HepG2 (cell line): ENCODE data around the gene GAL3ST2. TPM values are rescaled to one million over a fixed set of nuclear protein-coding genes. Genes with fewer than 3 reads are reported as not detected.

Experiments used
- CBX1 ChIP-seq: IDR thresholded peaks from one replicate; pipeline ENCODE4 v1.6.1; 2016; ENCODE audit warnings: antibody characterized with exemption, low read depth
- DNMT1 ChIP-seq: sonication (generic); formaldehyde crosslinking; IDR thresholded peaks from 2 replicates; pipeline ENCODE4 v1.5.1; 2020; ENCODE audit warnings: mild to moderate bottlenecking, missing genetic modification reagents
- GLMP ChIP-seq: sonication (generic); formaldehyde crosslinking; IDR thresholded peaks from 2 replicates; pipeline ENCODE4 v1.9.0; 2021; ENCODE audit warnings: missing genetic modification reagents, mild to moderate bottlenecking, borderline replicate concordance
- HMGA1 ChIP-seq: sonication (generic); formaldehyde crosslinking; conservative IDR thresholded peaks from 2 replicates; pipeline ENCODE4 v1.4.0; 2020; ENCODE audit warnings: missing genetic modification reagents
- IKZF1 ChIP-seq: fragments of 450-650 bp; IDR thresholded peaks from 2 replicates; pipeline ENCODE4 v1.7.1; 2016
- MED8 ChIP-seq: sonication (generic); formaldehyde crosslinking; IDR thresholded peaks from 2 replicates; pipeline ENCODE4 v1.8.1; 2023; ENCODE audit warnings: mild to moderate bottlenecking, missing genetic modification reagents; ENCODE audit not compliant: insufficient replicate concordance
- MLLT10 ChIP-seq: sonication (generic); formaldehyde crosslinking; IDR thresholded peaks from 2 replicates; pipeline ENCODE4 v1.4.0; 2020; ENCODE audit warnings: missing genetic modification reagents
- MTF1 ChIP-seq: sonication (generic); formaldehyde crosslinking; IDR thresholded peaks from 2 replicates; pipeline ENCODE4 v1.5.0; 2020; ENCODE audit warnings: missing genetic modification reagents
- POLR2A ChIP-seq, 2 experiments: IDR thresholded peaks; 2 replicates each; pipeline ENCODE4 v1.6.1; 2011; ENCODE audit warnings: low read depth in 2 of 2, low read length in 2 of 2, mild to moderate bottlenecking in 1 of 2, moderate library complexity in 1 of 2; ENCODE audit not compliant: insufficient read depth in 1 of 2
- RBAK ChIP-seq: sonication (generic); formaldehyde crosslinking; IDR thresholded peaks from 2 replicates; pipeline ENCODE4 v1.5.1; 2020; ENCODE audit warnings: mild to moderate bottlenecking, missing genetic modification reagents
- SALL2 ChIP-seq: sonication (generic); formaldehyde crosslinking; IDR thresholded peaks from 2 replicates; pipeline ENCODE4 v1.8.1; 2023; ENCODE audit warnings: mild to moderate bottlenecking, missing genetic modification reagents, inconsistent platforms
- THAP7 ChIP-seq: sonication (generic); formaldehyde crosslinking; IDR thresholded peaks from 2 replicates; pipeline ENCODE4 v1.8.1; 2023; ENCODE audit warnings: mild to moderate bottlenecking, missing genetic modification reagents
- YY1 ChIP-seq: IDR thresholded peaks from 2 replicates; pipeline ENCODE4 v1.6.1; 2011; ENCODE audit warnings: low read length, low read depth, moderate library complexity, mild to moderate bottlenecking; ENCODE audit not compliant: insufficient read depth, insufficient replicate concordance
- ZFAT ChIP-seq: sonication (generic); formaldehyde crosslinking; conservative IDR thresholded peaks from 2 replicates; pipeline ENCODE4 v1.8.1; 2023; ENCODE audit warnings: missing genetic modification reagents, inconsistent platforms
- ZNF10 ChIP-seq: sonication (generic); formaldehyde crosslinking; IDR thresholded peaks from 2 replicates; pipeline ENCODE4 v1.4.0; 2020; ENCODE audit warnings: mild to moderate bottlenecking, low read depth, missing genetic modification reagents, borderline replicate concordance
- ZNF260 ChIP-seq: sonication (generic); formaldehyde crosslinking; IDR thresholded peaks from 2 replicates; pipeline ENCODE4 v1.4.0; 2020; ENCODE audit warnings: missing genetic modification reagents, low read depth, mild to moderate bottlenecking, borderline replicate concordance
- ZNF562 ChIP-seq: sonication (generic); formaldehyde crosslinking; IDR thresholded peaks from 2 replicates; pipeline ENCODE4 v1.8.0; 2022; ENCODE audit warnings: missing genetic modification reagents, borderline replicate concordance
- ZNF605 ChIP-seq: sonication (generic); formaldehyde crosslinking; IDR thresholded peaks from 2 replicates; pipeline ENCODE4 v1.8.0; 2022; ENCODE audit warnings: mild to moderate bottlenecking, missing genetic modification reagents
- ZNF660 ChIP-seq: sonication (generic); formaldehyde crosslinking; IDR thresholded peaks from 2 replicates; pipeline ENCODE4 v1.5.1; 2020; ENCODE audit warnings: mild to moderate bottlenecking, low read depth, missing genetic modification reagents, borderline replicate concordance
- ZNF678 ChIP-seq: sonication (generic); formaldehyde crosslinking; IDR thresholded peaks from 2 replicates; pipeline ENCODE4 v1.4.0; 2020; ENCODE audit warnings: mild to moderate bottlenecking, missing genetic modification reagents
- ZNF841 ChIP-seq: sonication (generic); formaldehyde crosslinking; IDR thresholded peaks from 2 replicates; pipeline ENCODE4 v1.8.1; 2023; ENCODE audit warnings: missing genetic modification reagents, borderline replicate concordance
- polyA plus RNA-seq, 8 experiments: library from polyadenylated mRNA; depleted of rRNA in 3 of 8; stranded (reverse) in 7 of 8; unstranded in 1 of 8; fragments of >200 nt; fragmentation: Illumina TruSeq in 4 of 8; extraction: Trizol in 4 of 8; gene quantifications; 2 replicates each; pipeline versions ENCODE4 v1.2.1 to v1.2.3, GENCODE V29; 2011 to 2016; ENCODE audit warnings: low read depth in 4 of 8, missing spikeins in 1 of 8, mixed read lengths in 1 of 8; ENCODE audit not compliant: insufficient read depth in 1 of 8
- total RNA-seq, 5 experiments: library from RNA; depleted of rRNA; stranded (reverse); fragments of >200 nt; fragmentation: Illumina TruSeq; extraction: Trizol; gene quantifications; 2 replicates each; pipeline ENCODE4 v1.2.3, GENCODE V29; 2016; ENCODE audit warnings: low read depth in 1 of 5
- TF ChIP-seq, protein P1 (sequence below): sonication (generic); formaldehyde crosslinking; IDR thresholded peaks from 2 replicates; pipeline ENCODE4 v1.4.0; 2020; ENCODE audit warnings: mild to moderate bottlenecking, missing genetic modification reagents
- TF ChIP-seq, protein P2 (sequence below): sonication (generic); formaldehyde crosslinking; IDR thresholded peaks from 2 replicates; pipeline ENCODE4 v1.4.0; 2020; ENCODE audit warnings: missing genetic modification reagents
- TF ChIP-seq, protein P3 (sequence below): sonication (generic); formaldehyde crosslinking; IDR thresholded peaks from 2 replicates; pipeline ENCODE4 v1.4.0; 2020; ENCODE audit warnings: missing genetic modification reagents, borderline replicate concordance

The GAL3ST2 gene
- total and polyA plus RNA-seq, 2 of the 13 experiments (the other 11 are each of a cell fraction or from before 2014, with no cell fraction given) = 0.17 to 0.20 TPM

- peak; percentile 94 for TF ChIP-seq MED8 (CRISPR knock-in tag)
- TF ChIP-seq, protein P1, sequence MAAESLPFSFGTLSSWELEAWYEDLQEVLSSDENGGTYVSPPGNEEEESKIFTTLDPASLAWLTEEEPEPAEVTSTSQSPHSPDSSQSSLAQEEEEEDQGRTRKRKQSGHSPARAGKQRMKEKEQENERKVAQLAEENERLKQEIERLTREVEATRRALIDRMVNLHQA (CRISPR knock-in tag) = no peak
- TF ChIP-seq ZNF562 (CRISPR knock-in tag) = no peak
- TF ChIP-seq MTF1 (CRISPR knock-in tag) = no peak
- TF ChIP-seq ZFAT (CRISPR knock-in tag) = 0 out of 2 replicates have a peak, but pooled peaks have one; percentile 59
- TF ChIP-seq ZNF605 (CRISPR knock-in tag) = peak; percentile 99
- no peak for TF ChIP-seq ZNF841 (CRISPR knock-in tag)
- TF ChIP-seq IKZF1 = no peak
- TF ChIP-seq RBAK (CRISPR knock-in tag) = no peak
- TF ChIP-seq THAP7 (CRISPR knock-in tag) = no peak; the same call in 1 of the 2 replicates
- no peak for TF ChIP-seq HMGA1 (CRISPR knock-in tag)
- TF ChIP-seq POLR2A (IDR thresholded peaks at IDR 0.05; ENCODE audit: insufficient read depth in 1 of 2, low read depth in 2 of 2, low read length in 2 of 2) = peak in 1 of 2 experiments; percentile 99; a peak in 2 of 4 replicates
- no peak for TF ChIP-seq MLLT10 (CRISPR knock-in tag)
- TF ChIP-seq, protein P2, sequence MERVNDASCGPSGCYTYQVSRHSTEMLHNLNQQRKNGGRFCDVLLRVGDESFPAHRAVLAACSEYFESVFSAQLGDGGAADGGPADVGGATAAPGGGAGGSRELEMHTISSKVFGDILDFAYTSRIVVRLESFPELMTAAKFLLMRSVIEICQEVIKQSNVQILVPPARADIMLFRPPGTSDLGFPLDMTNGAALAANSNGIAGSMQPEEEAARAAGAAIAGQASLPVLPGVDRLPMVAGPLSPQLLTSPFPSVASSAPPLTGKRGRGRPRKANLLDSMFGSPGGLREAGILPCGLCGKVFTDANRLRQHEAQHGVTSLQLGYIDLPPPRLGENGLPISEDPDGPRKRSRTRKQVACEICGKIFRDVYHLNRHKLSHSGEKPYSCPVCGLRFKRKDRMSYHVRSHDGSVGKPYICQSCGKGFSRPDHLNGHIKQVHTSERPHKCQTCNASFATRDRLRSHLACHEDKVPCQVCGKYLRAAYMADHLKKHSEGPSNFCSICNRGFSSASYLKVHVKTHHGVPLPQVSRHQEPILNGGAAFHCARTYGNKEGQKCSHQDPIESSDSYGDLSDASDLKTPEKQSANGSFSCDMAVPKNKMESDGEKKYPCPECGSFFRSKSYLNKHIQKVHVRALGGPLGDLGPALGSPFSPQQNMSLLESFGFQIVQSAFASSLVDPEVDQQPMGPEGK = peak; percentile 100
- TF ChIP-seq YY1 = peak; percentile 82
- no peak for TF ChIP-seq CBX1
- peak; percentile 71; the same call in 1 of the 2 replicates for TF ChIP-seq SALL2
- TF ChIP-seq ZNF678 (CRISPR knock-in tag) = peak; percentile 80
- TF ChIP-seq ZNF260 (CRISPR knock-in tag) = 0 out of 2 replicates have a peak, but pooled peaks have one; percentile 45
- no peak for TF ChIP-seq ZNF660
- no peak for TF ChIP-seq GLMP
- TF ChIP-seq, protein P3, sequence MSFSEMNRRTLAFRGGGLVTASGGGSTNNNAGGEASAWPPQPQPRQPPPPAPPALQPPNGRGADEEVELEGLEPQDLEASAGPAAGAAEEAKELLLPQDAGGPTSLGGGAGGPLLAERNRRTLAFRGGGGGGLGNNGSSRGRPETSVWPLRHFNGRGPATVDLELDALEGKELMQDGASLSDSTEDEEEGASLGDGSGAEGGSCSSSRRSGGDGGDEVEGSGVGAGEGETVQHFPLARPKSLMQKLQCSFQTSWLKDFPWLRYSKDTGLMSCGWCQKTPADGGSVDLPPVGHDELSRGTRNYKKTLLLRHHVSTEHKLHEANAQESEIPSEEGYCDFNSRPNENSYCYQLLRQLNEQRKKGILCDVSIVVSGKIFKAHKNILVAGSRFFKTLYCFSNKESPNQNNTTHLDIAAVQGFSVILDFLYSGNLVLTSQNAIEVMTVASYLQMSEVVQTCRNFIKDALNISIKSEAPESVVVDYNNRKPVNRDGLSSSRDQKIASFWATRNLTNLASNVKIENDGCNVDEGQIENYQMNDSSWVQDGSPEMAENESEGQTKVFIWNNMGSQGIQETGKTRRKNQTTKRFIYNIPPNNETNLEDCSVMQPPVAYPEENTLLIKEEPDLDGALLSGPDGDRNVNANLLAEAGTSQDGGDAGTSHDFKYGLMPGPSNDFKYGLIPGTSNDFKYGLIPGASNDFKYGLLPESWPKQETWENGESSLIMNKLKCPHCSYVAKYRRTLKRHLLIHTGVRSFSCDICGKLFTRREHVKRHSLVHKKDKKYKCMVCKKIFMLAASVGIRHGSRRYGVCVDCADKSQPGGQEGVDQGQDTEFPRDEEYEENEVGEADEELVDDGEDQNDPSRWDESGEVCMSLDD = peak; percentile 80
- TF ChIP-seq DNMT1 (CRISPR knock-in tag) = no peak
- TF ChIP-seq ZNF10 (CRISPR knock-in tag) = no peak; the same call in 1 of the 2 replicates
These were observed 6.3 kb upstream of the GAL3ST2 start (continued) for GRCh38 chr2:241770185-241770935.
